T follicular helper cell (primary cell): ENCODE measurements around the gene CEP20.
A peak's percentile ranks its signal among the peaks of the same experiment; 100 is the strongest.
"Not testable (repeated sequence)": the region's sequence is repeated elsewhere in the genome, so short reads cannot be mapped to it uniquely, and the experiment has no call there.

Experiments
- DNase-seq: peaks from one replicate; pipeline ENCODE4 v3.0.0-alpha.2; 2020; ENCODE audit warnings: low read depth
- total RNA-seq, 2 experiments: gene quantifications; one replicate each; lab custom pipeline; 2026; lab: John Stamatoyannopoulos, UW

CEP20 gene, protein sequence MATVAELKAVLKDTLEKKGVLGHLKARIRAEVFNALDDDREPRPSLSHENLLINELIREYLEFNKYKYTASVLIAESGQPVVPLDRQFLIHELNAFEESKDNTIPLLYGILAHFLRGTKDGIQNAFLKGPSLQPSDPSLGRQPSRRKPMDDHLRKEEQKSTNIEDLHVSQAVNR
- total RNA-seq: 39.4 to 53.0 reads per million in 2 experiments

DNA sequence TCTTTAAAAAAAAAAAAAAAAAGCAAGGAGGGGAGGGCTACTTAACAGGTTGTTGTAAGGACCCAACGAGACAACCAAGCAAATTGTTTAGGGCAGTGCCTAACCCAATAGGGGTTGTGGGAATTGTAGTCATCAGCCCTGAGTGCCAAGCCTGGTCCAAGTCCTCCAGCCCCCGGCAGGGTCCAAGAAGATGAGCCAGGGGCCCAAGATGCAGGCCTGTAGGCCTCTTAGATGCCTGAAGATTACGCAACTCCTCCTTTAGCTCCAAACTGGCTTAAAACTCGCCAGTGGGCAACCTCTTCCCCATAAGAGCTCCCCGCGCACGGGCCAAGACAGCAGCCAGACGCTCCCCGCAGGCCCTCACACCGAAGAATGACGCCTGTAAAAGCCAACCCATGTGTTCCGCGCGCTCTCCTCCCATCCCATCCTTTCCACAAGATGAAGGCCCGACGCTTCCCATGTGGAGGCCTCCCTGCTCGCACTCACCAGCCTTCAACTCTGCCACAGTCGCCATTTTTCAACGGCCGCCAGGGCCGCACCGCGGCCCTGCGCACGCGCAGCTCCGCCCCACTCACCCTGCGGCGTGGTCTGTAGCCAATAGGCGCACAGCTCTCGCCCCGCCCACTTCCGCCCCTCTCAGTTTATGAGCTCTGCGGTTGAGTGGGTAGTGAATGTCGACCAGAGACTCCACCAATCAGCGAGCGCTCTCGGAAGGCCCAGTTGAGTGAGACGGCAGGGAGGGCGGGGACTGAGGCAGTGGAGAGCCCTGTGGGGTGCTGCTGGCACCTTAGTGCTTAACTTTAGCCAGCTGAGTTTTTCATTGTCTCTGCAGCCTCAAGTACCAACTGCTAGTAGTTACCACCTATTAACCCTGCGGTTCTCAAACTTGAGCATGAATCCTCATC is at the start of gene CEP20:
TSS of gene CEP20 (minus strand) at position 532 of the 905 bp plus-strand sequence. CDS start at position 514, 18 bp downstream.
- peak; percentile 99 for DNase-seq

DNA sequence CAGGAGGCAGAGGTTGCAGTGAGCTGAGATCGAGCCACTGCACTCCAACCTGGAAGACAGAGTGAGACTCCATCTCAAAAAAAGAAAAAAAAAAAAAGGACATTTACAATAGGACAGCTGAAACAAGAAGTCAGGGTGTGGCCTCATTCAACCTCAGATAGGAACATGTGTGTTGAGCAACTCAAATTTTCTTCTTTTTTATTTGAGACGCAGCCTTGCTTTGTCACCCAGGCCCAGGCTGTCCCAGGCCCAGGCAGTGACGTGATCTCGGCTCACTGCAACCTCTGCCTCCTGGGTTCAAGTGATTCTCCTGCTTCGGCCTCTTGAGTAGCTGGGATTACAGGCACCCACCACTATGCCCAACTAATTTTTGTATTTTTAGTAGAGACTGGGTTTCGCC is 48.4 kb upstream of the CEP20 start:
- not testable (repeated sequence) for DNase-seq

DNA sequence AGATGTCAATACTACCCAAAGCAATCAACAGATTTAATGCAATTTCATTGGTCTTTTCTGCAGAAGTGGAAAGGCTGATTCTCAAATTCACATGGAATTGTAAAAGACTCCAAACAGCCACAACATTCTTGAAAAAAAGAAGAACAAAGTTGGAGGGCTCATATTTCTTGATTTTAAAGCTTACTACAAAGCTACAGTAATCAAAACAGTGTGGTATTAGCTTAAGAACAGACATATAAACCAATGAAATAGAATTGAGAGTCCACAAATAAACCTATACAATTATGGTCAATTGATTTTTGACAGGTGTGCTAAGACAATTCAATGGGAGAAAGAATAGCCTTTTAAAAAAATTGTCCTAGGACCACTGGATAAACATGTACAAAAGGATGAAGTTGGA is 46.6 kb upstream of the CEP20 start:
- no peak for DNase-seq

- no peak for DNase-seq
Observed at GRCh38 chr16:15933781-15934180, 45.4 kb upstream of the CEP20 start.

- DNase-seq: no peak
Observed at GRCh38 chr16:15932939-15933338, 44.5 kb upstream of the CEP20 start.

DNA sequence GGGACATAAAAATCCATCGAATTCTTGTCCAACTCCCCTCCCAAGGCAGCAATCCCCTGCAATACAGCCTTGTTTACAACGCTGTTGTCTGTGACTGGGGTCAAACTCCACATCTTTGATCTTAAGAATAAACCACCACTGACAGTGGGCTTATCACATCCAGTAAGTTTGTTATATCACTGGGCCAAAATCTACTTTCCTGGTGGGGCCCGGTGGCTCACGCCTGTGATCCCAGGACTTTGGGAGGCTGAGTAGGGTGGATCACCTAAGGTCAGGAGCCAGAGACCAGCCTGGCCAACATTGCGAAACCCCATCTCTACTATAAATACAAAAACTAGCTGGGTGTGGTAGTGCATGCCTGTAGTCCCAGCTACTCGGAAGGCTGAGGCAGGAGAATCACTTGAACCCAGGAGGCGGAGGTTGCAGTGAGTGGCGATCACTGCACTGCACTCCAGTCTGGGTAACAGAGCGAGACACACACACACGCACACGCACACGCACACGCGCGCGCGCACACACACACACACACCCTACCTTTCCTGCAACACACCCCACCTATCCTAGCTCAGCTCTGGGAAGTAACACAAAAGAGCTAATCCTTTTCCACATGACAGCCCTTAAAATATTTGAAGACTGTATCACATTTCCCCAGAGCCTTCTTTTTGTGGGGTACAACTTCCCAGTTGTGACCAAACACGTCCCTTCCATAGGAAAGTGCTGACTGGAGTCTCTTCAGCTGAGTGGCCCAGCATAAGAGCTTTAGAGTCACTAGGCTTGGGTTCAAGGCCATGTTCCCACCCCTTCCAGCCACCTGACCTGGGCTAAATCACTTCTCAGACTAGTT is 40.1 kb upstream of the CEP20 start:
- no peak for DNase-seq

GRCh38 chr16:15925631-15926030 is 37.2 kb upstream of the CEP20 start:
- DNase-seq: no peak

DNA sequence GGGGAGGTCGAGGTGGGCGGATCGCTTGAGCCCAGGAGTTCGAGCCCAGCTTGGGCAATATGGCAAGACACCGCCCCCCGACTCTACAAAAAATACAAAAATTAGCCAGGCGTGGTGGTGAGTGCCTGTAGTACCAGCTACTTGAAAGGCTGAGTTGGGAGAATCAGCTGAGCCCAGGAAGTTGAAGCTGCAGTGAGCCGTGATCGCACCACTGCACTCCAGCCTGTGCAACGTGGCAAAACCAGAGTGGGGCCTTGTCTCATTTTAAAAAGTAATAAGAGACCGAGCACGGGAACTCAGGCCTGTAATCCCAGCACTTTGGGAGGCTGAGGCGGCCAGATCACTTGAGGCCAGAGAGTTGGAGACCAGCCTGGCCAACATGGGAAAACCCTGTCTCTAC is 36.6 kb upstream of the CEP20 start:
- DNase-seq: no peak

GRCh38 chr16:15919331-15919730 is 30.9 kb upstream of the CEP20 start:
- no peak for DNase-seq

DNA sequence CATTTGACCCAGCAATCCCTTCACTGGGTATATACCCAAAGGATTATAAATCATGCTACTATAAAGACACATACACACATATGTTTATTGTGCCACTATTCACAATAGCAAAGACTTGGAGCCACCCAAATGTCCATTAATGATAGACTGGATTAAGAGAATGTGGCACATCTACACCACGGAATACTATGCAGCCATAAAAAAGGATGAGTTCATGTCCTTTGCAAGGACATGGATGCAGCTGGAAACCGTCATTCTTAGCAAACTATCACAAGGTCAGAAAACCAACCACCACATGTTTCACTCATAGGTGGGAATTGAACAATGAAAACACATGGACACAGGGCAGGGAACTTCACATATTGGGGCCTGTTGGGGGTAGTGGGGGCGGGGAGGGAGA is 29.9 kb upstream of the CEP20 start:
- DNase-seq: not testable (repeated sequence)

GRCh38 chr16:15916323-15916722 is 27.9 kb upstream of the CEP20 start:
- DNase-seq: no peak

GRCh38 chr16:15915555-15916081 is 27.2 kb upstream of the CEP20 start:
- no peak for DNase-seq

DNA sequence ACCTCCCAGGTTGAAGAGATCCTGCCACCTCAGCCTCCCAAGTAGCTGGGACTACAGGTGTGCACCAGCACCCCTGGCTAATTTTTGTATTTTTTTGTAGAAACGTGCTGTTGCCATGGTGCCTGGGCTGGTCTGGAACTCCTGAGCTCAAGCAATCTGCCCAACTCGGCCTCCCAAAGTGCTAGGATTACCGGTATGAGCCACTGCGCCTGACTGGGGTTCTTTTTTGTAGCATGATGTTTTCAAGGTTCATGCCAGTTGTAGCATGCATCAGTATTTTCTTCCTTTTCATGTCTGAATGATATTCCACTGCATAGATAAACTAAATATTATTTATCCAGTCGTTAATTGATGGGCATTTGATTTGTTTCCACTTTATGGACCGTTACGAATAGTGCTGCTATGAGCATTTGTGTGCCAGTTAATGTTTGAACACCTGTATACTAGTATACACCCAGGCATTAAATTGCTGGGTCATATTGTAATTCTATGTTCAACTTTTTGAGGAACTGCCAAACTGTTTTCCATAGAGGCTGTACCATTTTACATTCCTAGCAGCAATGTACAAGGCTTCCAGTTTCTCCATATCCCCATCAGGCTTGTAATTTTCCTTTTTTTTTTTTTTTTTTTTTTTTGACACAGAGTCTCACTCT is 24.8 kb upstream of the CEP20 start:
- DNase-seq: no peak

GRCh38 chr16:15911198-15911597 is 22.8 kb upstream of the CEP20 start:
- DNase-seq: no peak

GRCh38 chr16:15907863-15908478 is 19.6 kb upstream of the CEP20 start:
- no peak for DNase-seq

DNA sequence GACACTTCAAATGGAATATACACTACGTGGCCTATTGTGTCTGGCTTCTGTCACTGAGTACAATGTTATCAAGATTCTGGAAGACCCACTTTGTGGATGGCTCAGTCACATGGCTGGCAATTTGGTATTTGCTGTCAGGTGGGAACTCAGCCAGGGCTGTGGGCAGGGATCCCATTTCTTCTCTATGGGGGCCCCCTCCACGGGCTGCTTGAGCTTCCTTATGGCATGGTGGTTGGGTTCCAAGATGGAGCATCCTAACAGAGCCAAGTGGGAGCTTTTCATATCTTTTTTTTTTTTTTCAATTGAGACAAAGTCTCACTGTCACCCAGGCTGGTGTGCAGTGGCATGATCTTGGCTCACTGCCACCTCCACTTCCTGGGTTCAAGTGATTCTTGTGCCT is 18.0 kb upstream of the CEP20 start:
- DNase-seq: no peak

- DNase-seq: no peak
Observed at GRCh38 chr16:15903960-15904359, 15.6 kb upstream of the CEP20 start.

- DNase-seq: no peak
Observed at GRCh38 chr16:15900901-15901500, 12.6 kb upstream of the CEP20 start.

DNA sequence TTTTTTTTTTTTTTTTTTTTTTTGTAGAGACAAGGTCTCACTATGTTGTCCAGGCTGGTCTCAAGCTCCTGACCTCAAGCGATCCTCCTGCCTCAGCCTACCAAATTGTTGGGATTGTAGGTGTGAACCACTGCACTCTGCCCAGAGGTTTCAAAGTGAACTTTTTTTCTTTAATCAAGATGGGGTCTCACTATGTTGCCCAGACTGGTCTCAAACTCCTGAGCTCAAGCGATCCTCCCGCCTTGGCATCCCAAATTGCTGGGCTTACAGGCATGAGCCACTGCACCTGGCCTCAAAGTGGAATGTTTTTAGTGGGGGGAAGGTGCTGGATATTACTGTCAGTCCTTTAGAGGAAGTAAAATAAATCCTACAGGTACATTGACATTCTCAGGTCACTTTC is 12.0 kb upstream of the CEP20 start:
- DNase-seq: no peak

DNA sequence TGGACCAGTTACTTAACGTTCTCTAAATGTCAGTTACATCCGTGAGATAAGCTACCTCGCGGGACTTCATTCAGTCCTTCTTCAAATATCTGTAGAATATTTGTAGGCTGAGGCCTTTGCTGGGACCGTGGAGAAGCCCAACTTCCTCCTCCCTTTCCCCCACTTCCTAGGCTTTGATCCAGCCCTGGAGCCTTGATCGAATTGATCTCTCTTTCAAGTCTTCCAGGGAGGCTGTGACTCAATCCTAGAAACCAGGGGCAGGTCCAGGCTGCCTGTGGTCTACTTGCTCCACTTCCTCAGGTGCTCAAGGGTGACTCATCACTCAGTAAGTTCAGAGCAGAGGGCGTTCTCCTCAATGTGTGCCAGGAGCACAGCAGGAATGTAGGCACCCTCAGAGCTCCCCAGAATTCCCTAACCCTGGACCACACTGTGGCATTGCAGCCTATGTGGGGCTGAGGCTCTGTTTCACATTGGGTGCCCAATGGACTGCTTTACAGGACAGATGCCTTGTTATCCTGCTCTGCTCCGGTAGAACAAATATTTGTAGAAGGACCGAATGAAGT is 11.2 kb upstream of the CEP20 start:
- DNase-seq: no peak
